ENCODE results near the gene TEKT2.

The TEKT2 gene

GRCh38 chr1:36137226-36137625 is 53.3 kb downstream of the TEKT2 start:
- no peak for DNase-seq
- in situ Hi-C loops (cut with HindIII; ENCODE audit: low pct_ligation_motif_present, low pct_unique_long_range_greater_than_20kb, low sequenced_read_pairs), result loop anchor here (25.0 kb wide), 1 partner anchor 150 kb away; no protein-coding TSS in a partner anchor

GRCh38 chr1:36137776-36138175 is 53.9 kb downstream of the TEKT2 start:
- DNase-seq, result no peak
- in situ Hi-C loops (cut with HindIII; ENCODE audit: low pct_ligation_motif_present, low pct_unique_long_range_greater_than_20kb, low sequenced_read_pairs), result loop anchor here (25.0 kb wide), 1 partner anchor 150 kb away; no protein-coding TSS in a partner anchor
